Activated T-helper 2 cell treated with anti-CD3 and anti-CD28 coated beads, Interferon-gamma antibody, Interleukin-2, Interleukin-4, amounts not matched to agents 10 μg/mL and 5 μg/mL and 100 μg/mL, durations not matched to agents 14 hours and 24 hours and 36 hours (primary cell): ENCODE results near the gene KCNIP4. TPM values are rescaled to one million over a fixed set of nuclear protein-coding genes. Genes with fewer than 3 reads are reported as not detected.

Source experiments
- DNase-seq: peaks from one replicate; pipeline ENCODE4 v3.0.0; 2021; ENCODE audit warnings: low spot score
- H3K27ac Mint-ChIP-seq: one replicate; pipeline ENCODE4 v1.8.0; 2021; ENCODE audit warnings: mixed read lengths
- H3K27me3 Mint-ChIP-seq: one replicate; pipeline ENCODE4 v1.8.0; 2021; ENCODE audit warnings: low read depth, mixed read lengths
- H3K36me3 Mint-ChIP-seq: one replicate; pipeline ENCODE4 v1.8.0; 2021; ENCODE audit warnings: low read depth, mixed read lengths
- H3K4me1 Mint-ChIP-seq: one replicate; pipeline ENCODE4 v1.8.0; 2021; ENCODE audit warnings: low read depth, mixed read lengths
- H3K4me3 Mint-ChIP-seq: one replicate; pipeline ENCODE4 v1.8.0; 2021; ENCODE audit warnings: low read depth, mild to moderate bottlenecking, moderate library complexity, mixed read lengths
- H3K9me3 Mint-ChIP-seq: one replicate; pipeline ENCODE4 v1.8.0; 2021; ENCODE audit warnings: mixed read lengths
- intact Hi-C: fragments of 100-400 bp; cut with micrococcal nuclease; formaldehyde crosslinking; loops from one replicate; pipeline ENCODE4 v1.15.1; 2023
- total RNA-seq: library from RNA; stranded (reverse); gene quantifications from 2 replicates; pipeline ENCODE4 v1.2.3, GENCODE V29; 2022

Gene KCNIP4
- total RNA-seq, 1 donor from 2014 or later = not detected

- intact Hi-C loops = no loop called here
- DNase-seq = no peak
- Mint-ChIP-seq H3K4me1 (no peaks in the 10 kb centered on the region), H3K27me3 (no peaks in the 10 kb centered on the region), H3K9me3 (peaks cover 4% of the 10 kb centered on the region), H3K36me3 (no peaks in the 10 kb centered on the region), H3K4me3 (no peak overlapping the region), H3K27ac (no peak overlapping the region)
Observed at GRCh38 chr4:21543514-21543913, 405.1 kb downstream of the KCNIP4 start.

- no peak for DNase-seq
- Mint-ChIP-seq H3K4me3 (no peak overlapping the region), H3K36me3 (no peaks in the 10 kb centered on the region), H3K9me3 (no peaks in the 10 kb centered on the region), H3K27ac (no peak overlapping the region), H3K27me3 (no peaks in the 10 kb centered on the region), H3K4me1 (no peaks in the 10 kb centered on the region)
- intact Hi-C loops = no loop called here
Observed at GRCh38 chr4:21535898-21536297, 412.7 kb downstream of the KCNIP4 start.

GRCh38 chr4:21531048-21531447, 417.5 kb downstream of the KCNIP4 start:
- H3K27me3 Mint-ChIP-seq = no peaks in the 10 kb centered on the region
- intact Hi-C loops = no loop called here
- H3K36me3 Mint-ChIP-seq = no peaks in the 10 kb centered on the region
- H3K9me3 Mint-ChIP-seq = no peaks in the 10 kb centered on the region
- no peak overlapping the region for H3K27ac Mint-ChIP-seq
- H3K4me3 Mint-ChIP-seq = no peak overlapping the region
- H3K4me1 Mint-ChIP-seq = no peaks in the 10 kb centered on the region
- DNase-seq = no peak

GRCh38 chr4:21529214-21529613, 419.4 kb downstream of the KCNIP4 start:
- Mint-ChIP-seq H3K36me3 (no peaks in the 10 kb centered on the region), H3K9me3 (no peaks in the 10 kb centered on the region), H3K4me3 (no peak overlapping the region), H3K27ac (no peak overlapping the region), H3K4me1 (no peaks in the 10 kb centered on the region), H3K27me3 (no peaks in the 10 kb centered on the region)
- DNase-seq = no peak
- intact Hi-C loops = no loop called here

GRCh38 chr4:21522296-21522695, 426.3 kb downstream of the KCNIP4 start:
- H3K4me1 Mint-ChIP-seq = no peaks in the 10 kb centered on the region
- no peak overlapping the region for H3K27ac Mint-ChIP-seq
- no peak for DNase-seq
- H3K9me3 Mint-ChIP-seq = no peaks in the 10 kb centered on the region
- H3K27me3 Mint-ChIP-seq = no peaks in the 10 kb centered on the region
- no peak overlapping the region for H3K4me3 Mint-ChIP-seq
- intact Hi-C loops = no loop called here
- no peaks in the 10 kb centered on the region for H3K36me3 Mint-ChIP-seq

- DNase-seq = no peak
- intact Hi-C loops = no loop called here
- Mint-ChIP-seq H3K27ac (no peak overlapping the region), H3K27me3 (no peaks in the 10 kb centered on the region), H3K4me3 (no peak overlapping the region), H3K9me3 (no peaks in the 10 kb centered on the region), H3K4me1 (no peaks in the 10 kb centered on the region), H3K36me3 (no peaks in the 10 kb centered on the region)
Observed at GRCh38 chr4:21517126-21517859, 431.3 kb downstream of the KCNIP4 start.

GRCh38 chr4:21514022-21514694, 434.4 kb downstream of the KCNIP4 start:
- H3K36me3 Mint-ChIP-seq = no peaks in the 10 kb centered on the region
- H3K9me3 Mint-ChIP-seq = no peaks in the 10 kb centered on the region
- H3K4me1 Mint-ChIP-seq = no peaks in the 10 kb centered on the region
- no peak for DNase-seq
- no peaks in the 10 kb centered on the region for H3K27me3 Mint-ChIP-seq
- intact Hi-C loops = no loop called here
- no peak overlapping the region for H3K4me3 Mint-ChIP-seq
- H3K27ac Mint-ChIP-seq = no peak overlapping the region

- Mint-ChIP-seq H3K27ac (no peak overlapping the region), H3K9me3 (no peaks in the 10 kb centered on the region), H3K36me3 (no peaks in the 10 kb centered on the region), H3K4me3 (no peak overlapping the region), H3K27me3 (no peaks in the 10 kb centered on the region), H3K4me1 (no peaks in the 10 kb centered on the region)
- no peak for DNase-seq
- intact Hi-C loops = no loop called here
Observed at GRCh38 chr4:21512353-21512752, 436.2 kb downstream of the KCNIP4 start.

GRCh38 chr4:21507439-21507838, 441.1 kb downstream of the KCNIP4 start:
- Mint-ChIP-seq H3K4me1 (no peaks in the 10 kb centered on the region), H3K9me3 (no peaks in the 10 kb centered on the region), H3K36me3 (no peaks in the 10 kb centered on the region), H3K4me3 (no peak overlapping the region), H3K27me3 (no peaks in the 10 kb centered on the region), H3K27ac (no peak overlapping the region)
- DNase-seq = no peak
- intact Hi-C loops = loop anchor here (5.0 kb wide), 1 partner anchor 260 kb away; no protein-coding TSS in a partner anchor

- Mint-ChIP-seq H3K27ac (no peak overlapping the region), H3K4me1 (no peaks in the 10 kb centered on the region), H3K4me3 (no peak overlapping the region), H3K27me3 (no peaks in the 10 kb centered on the region), H3K36me3 (no peaks in the 10 kb centered on the region), H3K9me3 (peaks cover 9% of the 10 kb centered on the region)
- intact Hi-C loops = no loop called here
- DNase-seq = no peak
Observed at GRCh38 chr4:21490682-21491081, 457.9 kb downstream of the KCNIP4 start.

GRCh38 chr4:21476757-21477156, 471.8 kb downstream of the KCNIP4 start:
- Mint-ChIP-seq H3K36me3 (no peaks in the 10 kb centered on the region), H3K27ac (no peak overlapping the region), H3K9me3 (no peaks in the 10 kb centered on the region), H3K27me3 (no peaks in the 10 kb centered on the region), H3K4me3 (no peak overlapping the region), H3K4me1 (no peaks in the 10 kb centered on the region)
- intact Hi-C loops = no loop called here
- DNase-seq = no peak

GRCh38 chr4:21474195-21474594, 474.4 kb downstream of the KCNIP4 start:
- H3K27ac Mint-ChIP-seq = no peak overlapping the region
- no peaks in the 10 kb centered on the region for H3K27me3 Mint-ChIP-seq
- intact Hi-C loops = no loop called here
- no peak overlapping the region for H3K4me3 Mint-ChIP-seq
- no peak for DNase-seq
- H3K4me1 Mint-ChIP-seq = no peaks in the 10 kb centered on the region
- H3K9me3 Mint-ChIP-seq = no peaks in the 10 kb centered on the region
- no peaks in the 10 kb centered on the region for H3K36me3 Mint-ChIP-seq

GRCh38 chr4:21470535-21470934, 478.0 kb downstream of the KCNIP4 start:
- Mint-ChIP-seq H3K4me1 (no peaks in the 10 kb centered on the region), H3K27ac (no peak overlapping the region), H3K27me3 (no peaks in the 10 kb centered on the region), H3K4me3 (no peak overlapping the region), H3K9me3 (no peaks in the 10 kb centered on the region), H3K36me3 (no peaks in the 10 kb centered on the region)
- intact Hi-C loops = no loop called here
- no peak for DNase-seq
